Activated naive CD4-positive, alpha-beta T cell (primary cell): ENCODE measurements around the gene CPXM2.

Source experiments
- DNase-seq, 4 experiments: peaks; one replicate each; lab custom pipeline; 2025; lab: John Stamatoyannopoulos, UW

CPXM2 gene

GRCh38 chr10:123772645-123773508 lies 118.7 kb downstream of the CPXM2 start:
- DNase-seq: no peak

GRCh38 chr10:123771877-123772644 lies 119.5 kb downstream of the CPXM2 start:
- no peak for DNase-seq

- no peak for DNase-seq
Measured at GRCh38 chr10:123769647-123770046, 122.0 kb downstream of the CPXM2 start.

- no peak for DNase-seq
Measured at GRCh38 chr10:123766761-123767160, 124.8 kb downstream of the CPXM2 start.

DNA sequence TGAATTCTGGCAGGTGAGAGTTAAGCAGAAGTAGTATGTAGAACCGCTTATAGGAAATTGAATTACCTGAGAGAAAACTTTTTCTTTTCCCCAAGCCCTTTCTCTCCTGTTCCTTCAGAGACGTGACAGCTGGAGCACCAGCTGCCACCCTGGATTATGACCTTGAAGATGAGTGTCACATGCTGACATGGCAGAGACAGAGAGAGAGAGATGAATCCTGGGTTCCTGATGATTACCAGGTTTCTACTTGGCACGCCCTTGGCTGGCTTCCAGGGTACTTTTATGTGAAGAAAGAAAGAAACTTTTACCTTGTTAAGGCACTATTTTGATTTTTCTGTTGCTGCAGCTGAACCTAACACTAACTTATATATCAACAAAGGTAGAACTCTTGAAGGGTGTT lies 125.6 kb downstream of the CPXM2 start:
- DNase-seq: no peak

DNA sequence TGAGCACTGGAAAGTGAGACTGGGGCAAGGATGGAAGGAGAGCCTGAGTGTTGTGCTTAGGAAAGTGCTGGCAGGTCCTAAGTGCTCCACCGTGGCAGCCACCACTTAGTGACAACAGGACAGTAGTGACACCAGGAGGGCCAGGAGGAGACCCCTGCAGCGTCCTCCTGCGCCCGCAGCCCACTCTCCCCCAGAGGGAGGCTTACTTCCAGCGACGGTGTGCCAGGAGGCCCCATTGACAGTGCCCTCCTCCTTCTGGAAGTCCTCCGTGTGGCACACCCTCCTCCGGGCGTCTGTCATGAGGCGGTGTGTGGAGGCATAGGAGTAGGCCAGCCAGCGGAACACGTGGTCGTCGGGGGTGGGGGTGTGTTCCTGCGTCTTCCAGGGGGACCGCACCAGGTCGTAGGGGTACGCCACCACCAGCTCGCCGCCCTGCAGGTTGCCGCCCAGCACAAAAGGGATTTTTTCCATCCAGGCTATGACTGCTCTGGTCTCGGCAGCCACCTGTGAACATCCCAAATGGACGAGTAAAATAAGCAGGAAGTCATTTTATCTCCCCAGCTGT lies 129.9 kb downstream of the CPXM2 start:
- DNase-seq: no peak

- no peak for DNase-seq
Measured at GRCh38 chr10:123761038-123761428, 130.6 kb downstream of the CPXM2 start.

DNA sequence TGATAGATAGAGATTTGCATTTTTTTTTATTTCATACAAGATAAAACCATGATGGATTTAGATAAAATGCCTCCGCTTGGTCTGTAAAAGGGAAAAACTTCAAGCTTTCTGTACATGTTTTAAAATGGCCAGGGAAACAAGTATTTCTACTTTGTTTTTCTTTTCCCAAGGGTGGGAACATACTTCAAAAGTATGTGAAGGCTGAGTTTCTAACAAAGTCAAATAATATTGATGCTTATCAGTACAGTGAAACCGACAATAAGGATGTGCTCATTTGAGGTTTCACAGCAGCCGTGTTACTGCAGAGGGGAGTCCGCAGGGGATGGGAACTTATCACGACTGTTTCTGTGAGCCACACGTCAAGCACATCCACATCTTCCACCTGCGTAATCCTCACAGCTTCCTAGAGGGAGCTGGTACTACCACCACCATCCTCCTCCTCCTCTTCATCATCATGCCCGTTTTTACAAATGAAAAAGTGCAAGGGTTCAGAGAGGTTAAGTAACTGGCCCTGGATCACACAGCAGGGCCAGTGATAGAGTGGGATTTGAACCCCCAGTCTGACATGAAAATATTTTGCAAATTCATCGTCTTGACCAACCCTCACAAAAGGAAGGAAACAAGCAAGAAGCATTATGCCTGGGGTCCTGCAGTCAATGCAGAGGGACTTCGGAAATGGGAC lies 131.1 kb downstream of the CPXM2 start:
- DNase-seq: no peak

DNA sequence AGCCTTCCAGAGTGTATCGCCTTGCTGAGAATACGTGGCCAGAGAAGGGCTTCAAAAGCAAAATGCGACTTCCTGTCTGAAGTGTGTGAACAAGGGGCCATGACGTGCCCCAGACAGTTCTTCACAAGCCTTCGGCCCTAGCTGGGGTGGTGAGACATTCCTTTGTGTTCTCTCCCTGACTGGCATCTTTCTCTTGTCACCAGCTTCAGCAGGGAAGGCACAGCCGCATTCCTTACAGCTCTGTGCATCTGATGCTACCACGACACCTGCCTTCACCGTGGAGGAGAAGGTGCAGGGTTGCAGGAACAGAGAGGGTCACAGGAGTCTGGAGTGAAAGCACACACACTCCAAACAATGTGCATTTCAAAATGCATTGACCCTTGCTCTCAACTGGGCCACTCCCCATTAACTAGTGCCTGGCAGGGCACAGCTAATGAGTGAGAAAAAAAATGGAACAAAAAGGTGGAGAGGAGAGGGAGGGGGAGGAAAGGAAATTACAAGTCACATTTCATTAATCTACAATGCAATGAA lies 132.0 kb downstream of the CPXM2 start:
- no peak for DNase-seq

- no peak for DNase-seq
Measured at GRCh38 chr10:123759041-123759440, 132.6 kb downstream of the CPXM2 start.

GRCh38 chr10:123757853-123758252 lies 133.8 kb downstream of the CPXM2 start:
- no peak for DNase-seq

DNA sequence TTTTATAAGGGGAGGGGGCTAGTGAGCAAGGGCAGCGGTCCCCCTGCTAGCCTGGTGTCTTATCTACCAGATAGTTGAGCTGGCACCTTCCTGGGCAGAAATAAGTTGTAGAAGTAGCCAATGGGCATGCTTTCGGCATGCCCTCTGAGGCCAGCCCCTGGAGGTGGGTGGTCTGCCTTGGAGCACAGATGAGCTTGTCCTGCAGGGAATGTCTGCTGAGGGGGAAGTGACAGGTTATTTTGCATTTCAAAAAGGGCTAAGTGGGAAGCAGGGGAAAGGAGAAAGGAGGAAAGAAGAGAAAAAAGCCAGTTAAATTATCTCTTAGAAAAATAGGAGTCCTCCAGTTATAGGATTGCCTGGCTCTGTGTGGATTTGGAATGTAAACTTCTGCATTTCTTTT lies 136.5 kb downstream of the CPXM2 start:
- no peak for DNase-seq

DNA sequence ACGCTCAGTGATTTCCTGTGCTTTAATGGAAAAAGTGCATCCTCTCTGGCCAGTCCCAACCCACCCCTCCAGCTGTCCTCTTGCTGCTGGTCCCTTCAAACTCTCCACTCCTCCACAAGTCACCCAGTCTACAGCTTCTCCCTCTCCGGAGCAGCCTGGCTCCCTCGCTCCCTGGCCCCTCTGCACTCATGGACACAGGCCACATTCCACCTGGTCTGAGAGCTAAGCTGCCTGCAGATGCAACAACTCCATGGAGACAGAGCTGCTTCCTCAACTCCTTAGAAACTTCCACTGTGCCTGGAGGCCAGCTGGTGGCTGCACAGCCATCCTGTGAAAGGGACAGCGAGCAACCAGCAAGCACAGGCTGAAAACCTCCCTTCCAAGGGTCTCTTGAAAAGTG lies 137.5 kb downstream of the CPXM2 start:
- DNase-seq: no peak

- DNase-seq: no peak
Measured at GRCh38 chr10:123751342-123752134, 140.1 kb downstream of the CPXM2 start.

DNA sequence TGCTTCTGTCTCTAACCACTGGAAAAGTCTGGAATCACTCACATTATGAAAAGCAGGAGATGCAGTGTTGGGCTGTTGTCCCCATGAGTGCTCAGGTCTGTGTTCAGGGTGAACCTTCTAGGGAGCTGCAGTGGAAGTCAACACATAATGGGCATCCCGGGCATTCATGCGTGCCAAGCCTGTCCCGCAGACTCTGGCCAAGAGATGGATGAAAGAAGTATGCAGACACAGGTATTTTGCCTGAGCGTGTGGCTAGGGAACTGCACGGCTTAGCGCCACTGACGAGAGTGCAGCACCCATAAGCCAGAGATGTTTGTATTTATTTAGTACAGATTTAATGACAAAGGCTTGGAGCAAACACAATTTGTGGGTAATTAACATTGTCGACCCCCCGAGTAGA lies 140.7 kb downstream of the CPXM2 start:
- DNase-seq: no peak

DNA sequence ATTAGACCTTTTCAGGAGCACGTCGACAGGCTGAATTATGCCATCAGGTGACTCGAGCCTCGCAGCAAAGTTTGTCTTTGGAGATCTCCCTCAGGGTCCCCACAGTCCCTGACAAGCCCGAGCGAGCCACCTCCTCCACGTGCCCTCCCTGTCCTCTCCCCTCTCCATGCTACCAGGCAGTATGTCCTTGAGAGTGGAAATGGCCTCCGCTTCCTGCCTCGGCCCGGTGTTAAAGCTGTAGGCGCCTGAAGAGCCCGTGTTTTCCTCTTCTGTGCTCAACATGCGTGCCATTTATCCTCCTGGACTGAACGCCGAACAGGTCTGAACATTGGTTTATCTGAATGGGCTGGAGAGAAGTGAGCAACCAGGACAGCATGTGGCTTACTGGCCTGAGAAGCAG lies 142.9 kb downstream of the CPXM2 start:
- DNase-seq: no peak

DNA sequence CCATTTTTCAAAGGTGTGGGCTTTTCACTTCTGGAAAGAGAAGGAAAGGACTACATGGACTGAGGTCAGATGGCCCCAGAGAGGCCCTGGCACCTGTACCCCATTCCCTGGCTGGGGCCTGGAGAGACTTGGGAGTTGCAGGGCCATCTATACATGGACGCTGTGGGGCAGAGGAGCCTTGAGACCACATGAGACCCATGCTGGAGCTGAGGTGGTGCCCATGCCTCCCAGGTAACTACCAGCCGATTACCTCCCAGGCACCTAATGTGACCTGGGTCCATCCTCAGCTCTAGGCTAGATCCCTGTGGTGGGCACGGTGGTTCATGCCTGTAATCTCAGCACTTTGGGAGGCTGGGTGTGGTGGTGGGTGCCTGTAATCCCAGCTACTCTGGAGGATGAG lies 144.2 kb downstream of the CPXM2 start:
- DNase-seq: no peak

DNA sequence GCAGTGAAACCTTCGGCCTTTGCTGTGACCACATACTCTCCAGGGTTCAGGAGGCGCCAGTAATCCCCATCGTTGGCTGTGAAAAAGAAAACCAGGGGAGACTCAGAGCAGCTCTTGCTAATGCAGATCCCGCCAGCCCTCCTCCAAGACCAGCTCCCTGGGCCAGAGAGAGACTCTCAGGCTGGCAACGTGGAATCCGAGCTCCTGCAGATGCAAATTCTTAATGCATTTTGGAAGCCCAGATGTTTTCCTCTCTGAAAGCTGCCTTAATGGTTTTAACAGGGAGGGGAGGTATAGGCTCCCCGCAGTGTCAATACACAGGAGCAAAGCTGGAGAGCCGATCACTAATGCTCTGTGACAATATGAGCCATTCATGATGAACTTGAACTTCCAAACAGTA lies 144.7 kb downstream of the CPXM2 start:
- no peak for DNase-seq

DNA sequence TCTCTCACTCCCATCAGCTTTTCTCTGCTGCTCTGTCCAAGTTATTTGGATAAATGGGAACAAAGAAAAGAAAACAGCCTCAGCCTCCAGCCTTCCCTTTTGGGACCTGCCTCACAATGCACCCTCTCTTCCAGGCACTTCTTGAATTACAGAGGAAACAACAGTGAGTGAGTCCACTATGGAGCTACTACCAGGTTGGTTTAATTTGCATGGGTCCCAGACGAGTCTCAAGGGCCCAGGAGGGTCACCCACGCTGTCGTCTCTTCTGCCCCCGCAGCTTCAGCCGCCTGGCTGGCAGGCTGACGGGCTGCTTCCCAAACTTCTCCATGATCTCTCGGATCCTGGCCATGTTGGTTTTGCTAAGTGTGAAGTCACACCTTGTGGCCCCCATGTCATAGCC lies 145.1 kb downstream of the CPXM2 start:
- DNase-seq: no peak

GRCh38 chr10:123746061-123746460 lies 145.5 kb downstream of the CPXM2 start:
- no peak for DNase-seq

DNA sequence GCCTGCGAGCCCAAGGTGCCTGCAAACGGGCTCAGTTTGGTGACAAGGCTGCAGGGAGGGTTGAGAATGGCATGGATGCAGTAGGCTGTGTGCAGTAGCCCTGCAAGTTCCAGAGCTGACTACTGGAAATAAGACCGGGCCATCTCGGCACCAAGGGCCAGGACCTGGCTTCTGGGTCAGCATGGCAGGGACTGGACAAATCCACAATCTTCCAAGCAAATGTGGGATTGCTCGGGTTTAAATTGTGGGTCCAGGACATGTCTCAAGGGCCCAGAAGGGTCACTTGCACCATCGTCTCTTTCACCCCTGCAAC lies 147.4 kb downstream of the CPXM2 start:
- no peak for DNase-seq
